B cell (primary cell): ENCODE results near the gene IL25. TPM values are rescaled to one million over a fixed set of nuclear protein-coding genes. Genes with fewer than 3 reads are reported as not detected.

Source experiments
- ATAC-seq: fragments of 200-7000 bp; cut with Tn5 transposase; one replicate; pipeline ENCODE4 v1.10.0; 2021; ENCODE audit warnings: low read depth, mild to moderate bottlenecking, moderate number of reproducible peaks, moderate library complexity
- CTCF ChIA-PET: fragments of 350-600 bp; sonication (Branson Sonifier 250); formaldehyde crosslinking; loops from one replicate; lab custom pipeline; 2021; ENCODE audit warnings: antibody characterized with exemption, inconsistent platforms; lab: Charles Lee
- POLR2A ChIA-PET: fragments of 350-600 bp; sonication (Branson Sonifier 250); formaldehyde crosslinking; loops from one replicate; lab custom pipeline; 2021; ENCODE audit warnings: antibody characterized with exemption; lab: Charles Lee
- DNase-seq: peaks from one replicate; pipeline ENCODE4 v3.0.0; 2013
- H2AFZ ChIP-seq: 2 replicates; pipeline ENCODE4 v1.6.1; 2012; ENCODE audit warnings: mild to moderate bottlenecking, low read depth, low read length; ENCODE audit not compliant: insufficient read depth, poor library complexity, severe bottlenecking
- H3K27ac ChIP-seq, 2 donors: 1 replicate in 1 of 2; 2 replicates in 1 of 2; pipeline ENCODE4 v1.5.1; 2012 to 2013; ENCODE audit warnings: low read length in 2 of 2, mild to moderate bottlenecking in 2 of 2, moderate library complexity in 1 of 2
- H3K27me3 ChIP-seq, 4 experiments: fragments of 200-600 bp in 1 of 4; sonication (generic) in 1 of 4; replicated peaks in 1 of 4; 1 replicate in 2 of 4; 2 replicates in 2 of 4; pipeline versions ENCODE4 v1.6.1 to v1.7.0; 2013 to 2016; ENCODE audit warnings: low read length in 3 of 4, mild to moderate bottlenecking in 2 of 4, mixed read lengths in 1 of 4, moderate library complexity in 1 of 4; ENCODE audit not compliant: insufficient read depth in 4 of 4, control insufficient read depth in 3 of 4; ENCODE audit errors: control extremely low read depth in 1 of 4
- H3K36me3 ChIP-seq, 2 experiments: replicated peaks in 1 of 2; 1 replicate in 1 of 2; 2 replicates in 1 of 2; pipeline versions ENCODE4 v1.6.1 to v1.7.1; 2013; ENCODE audit warnings: low read length in 1 of 2; ENCODE audit not compliant: insufficient read depth in 2 of 2, control insufficient read depth in 1 of 2; ENCODE audit errors: control extremely low read depth in 1 of 2, extremely low read depth in 1 of 2
- H3K4me1 ChIP-seq, 2 donors: fragments of 200-600 bp in 1 of 2; sonication (generic) in 1 of 2; 1 replicate in 1 of 2; 2 replicates in 1 of 2; pipeline versions ENCODE4 v1.5.1 to v1.6.1; 2013 to 2017; ENCODE audit warnings: low read length in 2 of 2; ENCODE audit not compliant: control insufficient read depth in 2 of 2, insufficient read depth in 2 of 2
- H3K4me2 ChIP-seq: replicated peaks from 2 replicates; pipeline ENCODE3; 2012; ENCODE audit warnings: mild to moderate bottlenecking, low read depth, low read length; ENCODE audit not compliant: poor library complexity, severe bottlenecking
- H3K4me3 ChIP-seq, 5 experiments: fragments of 200-600 bp in 1 of 5; sonication (generic) in 1 of 5; 1 replicate in 3 of 5; 2 replicates in 2 of 5; pipeline versions ENCODE4 v1.5.1 to v1.7.0; 2011 to 2016; ENCODE audit warnings: low read length in 4 of 5, mild to moderate bottlenecking in 4 of 5, low read depth in 2 of 5, control low read depth in 1 of 5, moderate library complexity in 1 of 5; ENCODE audit not compliant: insufficient read depth in 1 of 5; ENCODE audit errors: control extremely low read depth in 1 of 5, extremely low read depth in 1 of 5
- H3K79me2 ChIP-seq: fragments of 200-600 bp; sonication (generic); one replicate; pipeline ENCODE4 v1.6.0; 2016; ENCODE audit warnings: low read length; ENCODE audit not compliant: control insufficient read depth, insufficient read depth
- H3K9ac ChIP-seq: fragments of 200-600 bp; sonication (generic); 2 replicates; pipeline ENCODE4 v1.6.1; 2017; ENCODE audit warnings: mild to moderate bottlenecking, low read length, moderate library complexity
- H3K9me3 ChIP-seq, 3 donors: one replicate each; pipeline versions ENCODE4 v1.6.1 to v1.7.1; 2013; ENCODE audit warnings: low read length in 2 of 3; ENCODE audit not compliant: control insufficient read depth in 2 of 3, insufficient read depth in 1 of 3; ENCODE audit errors: control extremely low read depth in 1 of 3
- H4K20me1 ChIP-seq: 2 replicates; pipeline ENCODE4 v1.6.0; 2012; ENCODE audit warnings: mild to moderate bottlenecking, low read length; ENCODE audit not compliant: insufficient read depth, control insufficient read depth, poor library complexity, severe bottlenecking
- H3K27ac Mint-ChIP-seq: one replicate; pipeline ENCODE4 v1.8.0; 2021; ENCODE audit warnings: mixed read lengths
- H3K27me3 Mint-ChIP-seq: one replicate; pipeline ENCODE4 v1.8.0; 2021; ENCODE audit warnings: mixed read lengths
- H3K4me1 Mint-ChIP-seq: one replicate; pipeline ENCODE4 v1.8.0; 2021; ENCODE audit warnings: mixed read lengths
- H3K4me3 Mint-ChIP-seq: one replicate; pipeline ENCODE4 v1.8.0; 2021; ENCODE audit warnings: mixed read lengths
- H3K9me3 Mint-ChIP-seq: one replicate; pipeline ENCODE4 v1.8.0; 2022; ENCODE audit warnings: mixed read lengths; ENCODE audit not compliant: insufficient read depth
- CTCF ChIP-seq: fragments of 200-600 bp; IDR thresholded peaks from one replicate; pipeline ENCODE4 v1.8.0; 2022; ENCODE audit warnings: antibody characterized with exemption, mild to moderate bottlenecking
- EZH2 ChIP-seq: IDR thresholded peaks from 2 replicates; pipeline ENCODE4 v1.6.1; 2012; ENCODE audit warnings: borderline replicate concordance, low read depth, mild to moderate bottlenecking, moderate library complexity, low read length; ENCODE audit not compliant: insufficient read depth, poor library complexity, severe bottlenecking
- WGBS: methylation state at CpG from one replicate; pipeline ENCODE4 v1.1.5; 2013; ENCODE audit warnings: missing lambda C conversion rate; ENCODE audit not compliant: insufficient coverage; 5-methylcytosine and 5-hydroxymethylcytosine counted together
- intact Hi-C: fragments of 100-400 bp; cut with micrococcal nuclease; formaldehyde crosslinking; loops from one replicate; pipeline ENCODE4 v1.10.0; 2022
- polyA plus RNA-seq: library from polyadenylated mRNA; depleted of rRNA; stranded (reverse); fragments of >200 nt; gene quantifications from 2 replicates; pipeline ENCODE4 v1.2.3, GENCODE V29; 2012
- total RNA-seq, 2 donors: library from RNA; stranded (reverse); fragments of 120-200 nt in 1 of 2; gene quantifications; 1 replicate in 1 of 2; 2 replicates in 1 of 2; pipeline versions ENCODE4 v1.2.3 to v1.2.4, GENCODE V29; 2013 to 2022

IL25 gene
- total and polyA plus RNA-seq, 2 donors (not counting 1 experiment from before 2014, with no cell fraction given): not detected

GRCh38 chr14:23358042-23358441 lies 14.6 kb upstream of the IL25 start:
- Histone ChIP-seq H4K20me1 (no peaks in the 10 kb centered on the region), H3K27me3 (peaks cover 0 to 30% (median 10%) of the 10 kb centered on the region in 4 experiments), H3K9me3 (peaks cover 0 to 1% (median 0%) of the 10 kb centered on the region in 3 donors), H3K4me2 (no peak overlapping the region), H3K4me1 (no peaks in the 10 kb centered on the region), H3K9ac (no peak overlapping the region), H3K36me3 (no peaks in the 10 kb centered on the region), H3K27ac (no peak overlapping the region), H2AFZ (no peak overlapping the region), H3K79me2 (no peaks in the 10 kb centered on the region), H3K4me3 (no peak overlapping the region)
- H3K27me3 Mint-ChIP-seq: peaks cover 45% of the 10 kb centered on the region
- H3K4me1 Mint-ChIP-seq: peaks cover 4% of the 10 kb centered on the region
- ChIA-PET POLR2A (no interaction called here), CTCF (interaction anchor here (1.5 kb wide), 1 partner anchor 22 kb away, joined by 4 read pairs; no protein-coding TSS in a partner anchor)
- no peak overlapping the region for H3K4me3 Mint-ChIP-seq
- H3K27ac Mint-ChIP-seq: no peak overlapping the region
- 94% methylated on average over 3 of the region's 3 CpGs for WGBS
- H3K9me3 Mint-ChIP-seq: no peaks in the 10 kb centered on the region
- TF ChIP-seq CTCF (no peak), EZH2 (no peak)
- ATAC-seq (no peak), DNase-seq (no peak)
- intact Hi-C loops: no loop called here

DNA sequence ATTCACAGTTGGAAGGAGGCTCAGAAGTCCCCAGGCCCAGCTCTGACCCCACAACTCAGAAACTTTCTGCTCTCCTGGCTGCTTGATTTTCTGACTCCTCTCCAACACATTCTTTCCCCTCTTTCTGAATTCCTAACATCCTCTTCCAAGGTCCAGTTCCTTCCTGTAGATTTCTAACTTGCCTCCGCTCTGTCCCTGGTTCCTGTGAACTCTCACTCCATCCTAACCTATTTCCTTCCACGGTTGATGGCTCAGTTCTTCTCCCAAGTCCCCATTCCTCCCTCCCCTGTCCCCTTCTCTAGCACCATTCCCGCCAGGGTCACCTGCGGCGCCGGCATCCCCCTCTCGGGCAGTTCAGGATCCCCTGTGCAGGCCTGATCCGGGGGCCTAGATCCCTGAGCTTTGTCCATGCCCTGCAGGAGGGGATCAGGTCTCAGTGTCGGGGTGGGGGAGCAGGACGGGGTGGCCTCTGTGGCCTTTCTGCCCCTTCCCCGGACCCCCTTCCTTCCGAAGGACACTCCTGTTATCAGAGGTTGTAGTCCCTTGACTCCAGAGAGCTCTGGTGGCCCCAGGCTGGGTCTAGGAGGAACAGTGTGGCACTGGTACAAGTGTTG lies 13.9 kb upstream of the IL25 start:
- CTCF ChIA-PET: interaction anchor here (1.5 to 1.7 kb wide), 2 partner anchors 21 kb away, joined by 4 read pairs; no protein-coding TSS in a partner anchor
- TF ChIP-seq EZH2 (no peak), CTCF (no peak)
- Histone ChIP-seq H3K4me3 (no peak overlapping the region), H3K79me2 (no peaks in the 10 kb centered on the region), H3K4me2 (no peak overlapping the region), H3K4me1 (no peaks in the 10 kb centered on the region), H3K9me3 (no peaks in the 10 kb centered on the region), H2AFZ (no peak overlapping the region), H3K27ac (no peak overlapping the region), H3K9ac (no peak overlapping the region), H4K20me1 (no peaks in the 10 kb centered on the region), H3K27me3 (peaks cover 0 to 24% (median 5%) of the 10 kb centered on the region in 4 experiments), H3K36me3 (no peaks in the 10 kb centered on the region)
- no peaks in the 10 kb centered on the region for H3K9me3 Mint-ChIP-seq
- H3K27me3 Mint-ChIP-seq: peaks cover 38% of the 10 kb centered on the region
- H3K4me3 Mint-ChIP-seq: no peak overlapping the region
- intact Hi-C loops: no loop called here
- H3K27ac Mint-ChIP-seq: no peak overlapping the region
- H3K4me1 Mint-ChIP-seq: no peaks in the 10 kb centered on the region
- DNase-seq: no peak
- POLR2A ChIA-PET: no interaction called here
- ATAC-seq: no peak
- 94% methylated on average over 12 of the region's 12 CpGs for WGBS
